ENCODE results near the gene RFC4. TPM values are rescaled to one million over a fixed set of nuclear protein-coding genes. Genes with fewer than 3 reads are reported as not detected.

RFC4 gene
- total RNA-seq, 3 donors from 2014 or later, result 91.0 to 92.4 (median 92.2) TPM

- Mint-ChIP-seq H3K4me1 (ENCODE audit: low read depth) (peaks cover 13% of the 10 kb centered on the region), H3K27me3 (ENCODE audit: low read depth) (no peaks in the 10 kb centered on the region), H3K36me3 (ENCODE audit: insufficient read depth) (no peaks in the 10 kb centered on the region), H3K9me3 (no peaks in the 10 kb centered on the region), H3K4me3 (no peak overlapping the region)
- no peak for ATAC-seq
- no peak for DNase-seq
Measured at GRCh38 chr3:186757686-186758220, 48.5 kb downstream of the RFC4 start.

- no peaks in the 10 kb centered on the region for H3K27me3 Mint-ChIP-seq (ENCODE audit: low read depth)
- no peaks in the 10 kb centered on the region for H3K36me3 Mint-ChIP-seq (ENCODE audit: insufficient read depth)
- H3K4me1 Mint-ChIP-seq (ENCODE audit: low read depth), result peaks cover 13% of the 10 kb centered on the region
- no peak overlapping the region for H3K4me3 Mint-ChIP-seq
- H3K9me3 Mint-ChIP-seq, result no peaks in the 10 kb centered on the region
- DNase-seq, result no peak
- ATAC-seq, result no peak
Measured at GRCh38 chr3:186757214-186757613, 49.1 kb downstream of the RFC4 start.

GRCh38 chr3:186754871-186755270, 51.4 kb downstream of the RFC4 start:
- H3K9me3 Mint-ChIP-seq, result no peaks in the 10 kb centered on the region
- H3K27me3 Mint-ChIP-seq (ENCODE audit: low read depth), result no peaks in the 10 kb centered on the region
- H3K4me3 Mint-ChIP-seq, result no peak overlapping the region
- ATAC-seq (no peak), DNase-seq (no peak)
- H3K36me3 Mint-ChIP-seq (ENCODE audit: insufficient read depth), result no peaks in the 10 kb centered on the region
- peaks cover 11% of the 10 kb centered on the region for H3K4me1 Mint-ChIP-seq (ENCODE audit: low read depth)

GRCh38 chr3:186754006-186754405, 52.3 kb downstream of the RFC4 start:
- ATAC-seq (no peak), DNase-seq (no peak)
- Mint-ChIP-seq H3K27me3 (ENCODE audit: low read depth) (no peaks in the 10 kb centered on the region), H3K36me3 (ENCODE audit: insufficient read depth) (no peaks in the 10 kb centered on the region), H3K4me3 (no peak overlapping the region), H3K9me3 (no peaks in the 10 kb centered on the region), H3K4me1 (ENCODE audit: low read depth) (peaks cover 11% of the 10 kb centered on the region)

- no peak for ATAC-seq
- H3K27me3 Mint-ChIP-seq (ENCODE audit: low read depth), result no peaks in the 10 kb centered on the region
- H3K9me3 Mint-ChIP-seq, result no peaks in the 10 kb centered on the region
- no peak overlapping the region for H3K4me3 Mint-ChIP-seq
- no peak for DNase-seq
- peaks cover 11% of the 10 kb centered on the region for H3K4me1 Mint-ChIP-seq (ENCODE audit: low read depth)
- H3K36me3 Mint-ChIP-seq (ENCODE audit: insufficient read depth), result no peaks in the 10 kb centered on the region
Measured at GRCh38 chr3:186751480-186751879, 54.8 kb downstream of the RFC4 start.

GRCh38 chr3:186750316-186750715, 56.0 kb downstream of the RFC4 start:
- Mint-ChIP-seq H3K27me3 (ENCODE audit: low read depth) (no peaks in the 10 kb centered on the region), H3K9me3 (no peaks in the 10 kb centered on the region), H3K4me3 (no peak overlapping the region), H3K4me1 (ENCODE audit: low read depth) (peaks cover 11% of the 10 kb centered on the region), H3K36me3 (ENCODE audit: insufficient read depth) (no peaks in the 10 kb centered on the region)
- DNase-seq, result no peak
- ATAC-seq, result no peak

GRCh38 chr3:186746008-186746407, 60.3 kb downstream of the RFC4 start:
- H3K9me3 Mint-ChIP-seq, result no peaks in the 10 kb centered on the region
- H3K36me3 Mint-ChIP-seq (ENCODE audit: insufficient read depth), result no peaks in the 10 kb centered on the region
- DNase-seq, result no peak
- ATAC-seq, result no peak
- H3K4me1 Mint-ChIP-seq (ENCODE audit: low read depth), result no peaks in the 10 kb centered on the region
- no peak overlapping the region for H3K4me3 Mint-ChIP-seq
- no peaks in the 10 kb centered on the region for H3K27me3 Mint-ChIP-seq (ENCODE audit: low read depth)

- DNase-seq (no peak), ATAC-seq (no peak)
- Mint-ChIP-seq H3K9me3 (no peaks in the 10 kb centered on the region), H3K4me1 (ENCODE audit: low read depth) (no peaks in the 10 kb centered on the region), H3K36me3 (ENCODE audit: insufficient read depth) (no peaks in the 10 kb centered on the region), H3K27me3 (ENCODE audit: low read depth) (no peaks in the 10 kb centered on the region), H3K4me3 (no peak overlapping the region)
Measured at GRCh38 chr3:186743666-186744065, 62.6 kb downstream of the RFC4 start.

GRCh38 chr3:186742618-186743380, 63.5 kb downstream of the RFC4 start:
- H3K9me3 Mint-ChIP-seq, result no peaks in the 10 kb centered on the region
- no peaks in the 10 kb centered on the region for H3K4me1 Mint-ChIP-seq (ENCODE audit: low read depth)
- DNase-seq, result no peak
- no peak for ATAC-seq
- H3K36me3 Mint-ChIP-seq (ENCODE audit: insufficient read depth), result no peaks in the 10 kb centered on the region
- H3K4me3 Mint-ChIP-seq, result no peak overlapping the region
- H3K27me3 Mint-ChIP-seq (ENCODE audit: low read depth), result no peaks in the 10 kb centered on the region

Other genes starting within 250 kb of the RFC4 start
- 10 to 100 TPM; 12.1 to 14.4 (median 12.4) TPM for gene TBCCD1, start 239.1 kb downstream of the RFC4 start, total RNA-seq
- 10 to 100 TPM; 88.5 to 98.1 (median 91.1) TPM for gene DNAJB11, start 235.8 kb downstream of the RFC4 start, total RNA-seq
- gene AHSG, start 193.4 kb downstream of the RFC4 start, total RNA-seq, result under 1 TPM; 0.66 to 0.86 (median 0.84) TPM
- gene FETUB, start 166.1 kb downstream of the RFC4 start, total RNA-seq, result not detected
- gene HRG, start 140.5 kb downstream of the RFC4 start, total RNA-seq, result not detected
- under 1 TPM; 0.13 to 0.35 (median 0.28) TPM for gene KNG1, start 89.1 kb downstream of the RFC4 start, total RNA-seq
- 100 to 1,000 TPM; 665 to 738 (median 720) TPM for gene EIF4A2, start 22.9 kb downstream of the RFC4 start, total RNA-seq
- gene ADIPOQ, start 36.2 kb upstream of the RFC4 start, total RNA-seq, result not detected
- 100 to 1,000 TPM; 105 to 116 (median 112) TPM for gene ST6GAL1, start 124.0 kb upstream of the RFC4 start, total RNA-seq

All from activated T-cell treated with anti-CD3 and anti-CD28 coated beads, Interleukin-2, amount 50 U/mL, for 4 hours (primary cell).